ENCODE data around the gene TSEN15. TPM values are rescaled to one million over a fixed set of nuclear protein-coding genes. Genes with fewer than 3 reads are reported as not detected.

TSEN15 gene
- total RNA-seq, 6 experiments from 2014 or later = 32.7 to 47.0 (median 40.4) TPM

- Mint-ChIP-seq H3K36me3 (ENCODE audit: low read depth) (peaks cover 42% of the 10 kb centered on the region), H3K27me3 (ENCODE audit: insufficient read depth) (no peaks in the 10 kb centered on the region), H3K4me3 (peak overlapping the region; percentile 75), H3K4me1 (ENCODE audit: low read depth) (peaks cover 90% of the 10 kb centered on the region), H3K9me3 (no peaks in the 10 kb centered on the region; the same call in 1 of the 2 replicates), H3K27ac (peak overlapping the region; percentile 83)
- DNase-seq = peak; percentile 80
- TF ChIP-seq, protein P1, sequence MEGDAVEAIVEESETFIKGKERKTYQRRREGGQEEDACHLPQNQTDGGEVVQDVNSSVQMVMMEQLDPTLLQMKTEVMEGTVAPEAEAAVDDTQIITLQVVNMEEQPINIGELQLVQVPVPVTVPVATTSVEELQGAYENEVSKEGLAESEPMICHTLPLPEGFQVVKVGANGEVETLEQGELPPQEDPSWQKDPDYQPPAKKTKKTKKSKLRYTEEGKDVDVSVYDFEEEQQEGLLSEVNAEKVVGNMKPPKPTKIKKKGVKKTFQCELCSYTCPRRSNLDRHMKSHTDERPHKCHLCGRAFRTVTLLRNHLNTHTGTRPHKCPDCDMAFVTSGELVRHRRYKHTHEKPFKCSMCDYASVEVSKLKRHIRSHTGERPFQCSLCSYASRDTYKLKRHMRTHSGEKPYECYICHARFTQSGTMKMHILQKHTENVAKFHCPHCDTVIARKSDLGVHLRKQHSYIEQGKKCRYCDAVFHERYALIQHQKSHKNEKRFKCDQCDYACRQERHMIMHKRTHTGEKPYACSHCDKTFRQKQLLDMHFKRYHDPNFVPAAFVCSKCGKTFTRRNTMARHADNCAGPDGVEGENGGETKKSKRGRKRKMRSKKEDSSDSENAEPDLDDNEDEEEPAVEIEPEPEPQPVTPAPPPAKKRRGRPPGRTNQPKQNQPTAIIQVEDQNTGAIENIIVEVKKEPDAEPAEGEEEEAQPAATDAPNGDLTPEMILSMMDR (IDR thresholded peaks at IDR 0.05) = no peak
Measured at GRCh38 chr1:184056921-184057555, 5.5 kb downstream of the TSEN15 start.

DNA sequence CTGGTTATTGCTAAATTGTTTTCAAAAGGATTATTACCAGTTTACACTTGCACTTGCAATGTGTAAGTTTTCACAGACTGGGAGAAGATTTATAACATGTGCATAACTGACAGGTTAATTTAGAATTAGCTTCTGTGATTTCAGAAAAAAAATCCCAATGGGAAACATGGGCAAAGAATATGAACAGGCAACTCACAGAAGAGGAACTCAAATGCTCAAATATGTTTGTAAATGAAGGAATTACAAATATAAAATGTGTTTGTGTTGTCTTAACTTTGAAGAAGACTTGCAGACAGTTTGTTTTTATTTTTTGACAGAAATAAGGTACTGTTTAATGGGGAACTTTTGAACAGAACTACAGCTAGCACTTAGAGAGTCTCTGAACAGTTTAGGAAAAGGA, 8.4 kb downstream of the TSEN15 start:
- H3K4me3 Mint-ChIP-seq = peak overlapping the region; percentile 31; the same call in 1 of the 2 replicates
- peaks cover 41% of the 10 kb centered on the region for H3K36me3 Mint-ChIP-seq (ENCODE audit: low read depth)
- H3K4me1 Mint-ChIP-seq (ENCODE audit: low read depth) = peaks cover 85% of the 10 kb centered on the region
- TF ChIP-seq, protein P1 (IDR thresholded peaks at IDR 0.05) = no peak
- no peaks in the 10 kb centered on the region; the same call in 1 of the 2 replicates for H3K9me3 Mint-ChIP-seq
- H3K27me3 Mint-ChIP-seq (ENCODE audit: insufficient read depth) = no peaks in the 10 kb centered on the region
- peak overlapping the region; percentile 66 for H3K27ac Mint-ChIP-seq
- DNase-seq = no peak

DNA sequence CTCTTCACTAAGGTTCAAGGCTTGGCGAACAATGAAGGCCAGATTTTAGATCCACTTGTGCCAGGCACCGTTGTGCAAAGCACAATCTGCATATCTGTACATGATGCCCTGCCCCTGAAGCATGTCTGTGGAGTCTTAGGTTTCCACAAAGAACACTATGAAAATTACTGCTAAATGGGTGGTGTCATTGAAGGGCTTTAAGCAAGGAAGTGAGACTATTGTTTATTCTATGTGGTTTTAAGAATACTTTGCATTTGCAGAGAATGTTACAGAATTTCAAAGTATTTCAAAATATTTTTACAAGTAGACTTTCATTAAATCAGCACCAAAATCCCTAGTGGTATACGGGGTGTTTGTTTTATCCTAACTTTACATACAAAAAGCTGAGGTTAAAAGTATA, 8.8 kb downstream of the TSEN15 start:
- H3K27me3 Mint-ChIP-seq (ENCODE audit: insufficient read depth) = no peaks in the 10 kb centered on the region
- peaks cover 82% of the 10 kb centered on the region for H3K4me1 Mint-ChIP-seq (ENCODE audit: low read depth)
- H3K4me3 Mint-ChIP-seq = peak overlapping the region; percentile 31; the same call in 1 of the 2 replicates
- peak overlapping the region; percentile 66 for H3K27ac Mint-ChIP-seq
- TF ChIP-seq, protein P1 (IDR thresholded peaks at IDR 0.05) = no peak
- no peak for DNase-seq
- no peaks in the 10 kb centered on the region; the same call in 1 of the 2 replicates for H3K9me3 Mint-ChIP-seq
- peaks cover 42% of the 10 kb centered on the region for H3K36me3 Mint-ChIP-seq (ENCODE audit: low read depth)

DNA sequence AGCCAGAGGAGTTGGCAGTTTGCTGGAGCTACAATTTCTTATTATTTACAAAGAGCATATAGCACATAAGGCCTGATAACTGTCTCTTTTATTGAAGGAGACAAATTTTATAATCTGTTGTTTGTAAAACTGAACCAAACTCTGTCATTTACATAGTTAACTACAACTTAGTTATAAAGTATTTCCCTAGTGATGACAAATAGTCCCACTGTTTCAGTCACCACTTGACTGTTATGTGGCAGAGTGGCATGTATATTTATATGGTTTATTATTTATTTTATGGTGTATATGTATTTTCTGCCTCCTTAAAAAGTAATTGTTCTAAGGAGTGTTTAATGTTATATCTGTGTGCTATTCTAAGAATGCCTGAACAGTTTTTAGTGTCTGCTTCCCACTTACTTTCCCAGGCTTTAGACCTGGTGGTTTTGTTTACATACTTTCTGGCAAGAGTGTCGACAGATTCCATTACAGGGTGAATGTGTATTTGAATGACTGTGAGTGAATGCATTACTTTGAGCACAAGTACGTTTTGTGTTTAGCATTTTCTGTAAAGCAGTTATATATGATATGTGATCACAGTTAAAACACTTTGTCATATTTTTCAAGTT, 10.0 kb downstream of the TSEN15 start:
- H3K4me1 Mint-ChIP-seq (ENCODE audit: low read depth) = peaks cover 75% of the 10 kb centered on the region
- peak overlapping the region; percentile 66 for H3K27ac Mint-ChIP-seq
- peaks cover 38% of the 10 kb centered on the region for H3K36me3 Mint-ChIP-seq (ENCODE audit: low read depth)
- TF ChIP-seq, protein P1 (IDR thresholded peaks at IDR 0.05) = no peak
- DNase-seq = peak; percentile 61
- H3K9me3 Mint-ChIP-seq = no peaks in the 10 kb centered on the region; the same call in 1 of the 2 replicates
- H3K27me3 Mint-ChIP-seq (ENCODE audit: insufficient read depth) = no peaks in the 10 kb centered on the region
- H3K4me3 Mint-ChIP-seq = peak overlapping the region; percentile 26

DNA sequence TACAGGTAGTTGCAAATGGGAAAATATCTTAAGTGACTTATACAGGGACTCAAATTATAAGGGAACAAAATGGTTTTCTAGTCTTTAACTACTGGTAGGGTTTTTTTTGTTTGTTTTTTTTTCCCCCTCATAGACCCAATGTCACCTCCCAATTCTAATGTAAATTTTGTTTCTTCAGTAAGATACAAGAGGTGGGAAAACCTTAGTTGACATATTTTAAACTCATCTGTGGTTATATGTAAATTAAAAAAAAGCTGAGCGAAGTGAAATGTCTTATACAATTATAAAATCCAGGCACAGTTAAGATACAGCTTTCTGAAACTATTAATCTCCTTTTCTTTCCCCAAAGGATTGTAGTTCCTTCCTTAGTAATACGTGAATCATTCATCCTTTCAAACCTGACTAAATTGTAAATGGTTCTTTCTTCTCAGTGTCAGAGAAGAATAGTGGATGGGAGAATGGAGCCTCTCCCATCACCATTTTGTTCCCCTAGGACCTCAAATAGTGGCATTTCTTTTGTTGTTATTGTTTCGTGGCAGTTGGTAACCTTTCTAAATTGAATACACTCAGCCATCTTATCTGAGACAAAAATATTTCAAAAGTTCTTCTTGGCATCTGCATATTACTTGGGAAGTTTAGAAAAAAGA, 11.2 kb downstream of the TSEN15 start:
- H3K27me3 Mint-ChIP-seq (ENCODE audit: insufficient read depth) = no peaks in the 10 kb centered on the region
- no peaks in the 10 kb centered on the region; the same call in 1 of the 2 replicates for H3K9me3 Mint-ChIP-seq
- peaks cover 43% of the 10 kb centered on the region for H3K36me3 Mint-ChIP-seq (ENCODE audit: low read depth)
- no peak for DNase-seq
- TF ChIP-seq, protein P1 (IDR thresholded peaks at IDR 0.05) = no peak
- no peak overlapping the region for H3K4me3 Mint-ChIP-seq
- peaks cover 63% of the 10 kb centered on the region for H3K4me1 Mint-ChIP-seq (ENCODE audit: low read depth)
- 0 out of 2 replicates have a peak overlapping the region, but pooled peaks have one; percentile 0 for H3K27ac Mint-ChIP-seq

All from HFFc6 (cell line).